GM19238 (cell line): ENCODE measurements around the gene ELOVL7.
"Not testable (repeated sequence)": the region's sequence is repeated elsewhere in the genome, so short reads cannot be mapped to it uniquely, and the experiment has no call there.

Experiments used
- DNase-seq: peaks from one replicate; pipeline ENCODE4 v3.0.0; 2011; ENCODE audit warnings: low spot score; ENCODE audit not compliant: insufficient read length

The ELOVL7 gene

DNA sequence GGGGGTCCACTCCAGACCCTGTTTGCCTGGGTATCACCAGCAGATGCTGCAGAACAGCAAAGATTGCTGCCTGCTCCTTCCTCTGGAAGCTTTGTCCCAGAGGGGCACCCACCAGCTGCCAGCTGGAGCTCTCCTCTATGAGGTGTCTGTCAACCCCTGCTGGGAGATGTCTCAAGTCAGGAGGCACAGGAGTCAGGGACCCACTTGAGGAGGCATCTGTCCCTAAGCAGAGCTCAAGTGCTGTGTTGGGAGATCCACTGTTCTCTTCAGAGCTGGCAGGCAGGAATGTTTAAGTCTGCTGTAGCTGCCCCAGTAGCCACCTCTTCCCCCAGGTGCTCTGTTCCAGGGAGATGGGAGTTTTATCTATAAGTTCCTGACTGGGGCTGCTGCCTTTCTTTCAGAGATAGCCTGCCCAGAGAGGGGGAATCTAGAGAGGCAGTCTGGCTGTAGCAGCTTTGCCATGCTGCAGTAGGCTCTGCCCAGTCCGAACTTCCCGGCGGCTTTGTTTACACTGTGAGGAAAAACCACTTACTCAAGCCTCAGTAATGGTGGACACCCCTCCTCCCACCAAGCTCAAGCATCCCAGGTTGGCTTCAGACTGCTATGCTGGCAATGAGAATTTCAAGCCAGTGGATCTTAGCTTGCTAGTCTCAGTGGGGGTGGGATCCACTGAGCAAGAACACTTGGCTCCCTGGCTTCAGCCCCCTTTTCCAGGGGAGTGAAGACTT lies 128.7 kb downstream of the ELOVL7 start:
- not testable (repeated sequence) for DNase-seq

DNA sequence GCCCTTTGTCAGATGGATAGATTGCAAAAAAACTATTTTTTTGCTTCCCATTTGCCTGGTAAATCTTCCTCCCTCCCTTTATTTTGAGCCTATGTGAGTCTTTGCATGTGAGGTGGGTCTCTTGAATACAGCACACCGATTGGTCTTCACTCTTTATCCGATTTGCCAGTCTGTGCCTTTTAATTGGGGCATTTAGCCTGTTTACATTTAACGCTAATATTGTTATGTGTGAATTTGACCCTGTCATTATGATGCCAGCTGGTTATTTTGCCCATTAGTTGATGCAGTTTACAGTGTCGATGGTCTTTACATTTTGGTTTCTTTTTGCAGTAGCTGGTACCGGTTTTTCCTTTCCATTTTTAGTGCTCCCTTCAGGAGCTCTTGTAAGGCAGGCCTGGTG lies 131.1 kb downstream of the ELOVL7 start:
- no peak for DNase-seq

DNA sequence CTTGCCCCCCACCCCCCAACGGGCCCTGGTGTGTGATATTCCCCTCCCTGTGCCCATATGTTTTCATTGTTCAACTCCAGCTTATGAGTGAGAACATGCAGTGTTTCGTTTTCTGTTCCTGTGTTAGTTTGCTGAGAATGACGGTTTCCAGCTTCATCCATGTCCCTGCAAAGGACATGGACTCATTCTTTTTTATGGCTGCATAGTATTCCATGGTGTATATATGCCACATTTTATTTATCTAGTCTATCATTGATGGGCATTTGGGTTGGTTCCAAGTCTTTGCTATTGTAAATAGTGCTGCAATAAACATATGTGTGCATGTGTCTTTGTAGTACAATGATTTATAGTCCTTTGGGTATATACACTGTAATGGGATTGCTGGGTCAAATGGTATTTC lies 132.2 kb downstream of the ELOVL7 start:
- DNase-seq: not testable (repeated sequence)

DNA sequence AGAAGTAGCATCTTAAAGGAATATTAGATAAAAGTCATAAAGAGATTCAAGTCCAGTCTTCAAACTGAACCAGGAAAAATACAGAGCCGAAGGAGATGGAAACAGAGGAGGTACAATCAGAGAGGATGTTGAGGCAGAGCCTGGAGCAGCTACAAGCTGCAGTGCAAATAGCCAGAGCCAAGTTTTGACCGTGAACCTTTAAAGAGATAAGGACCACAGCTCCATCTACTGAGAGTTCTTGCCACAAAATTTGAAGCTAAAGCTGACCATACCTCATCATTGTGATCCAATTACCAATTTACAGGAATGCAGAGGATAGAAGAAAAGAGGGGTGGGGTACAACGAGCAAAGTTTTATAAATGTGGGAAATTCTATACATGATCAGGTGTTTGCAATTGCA lies 133.7 kb downstream of the ELOVL7 start:
- no peak for DNase-seq

DNA sequence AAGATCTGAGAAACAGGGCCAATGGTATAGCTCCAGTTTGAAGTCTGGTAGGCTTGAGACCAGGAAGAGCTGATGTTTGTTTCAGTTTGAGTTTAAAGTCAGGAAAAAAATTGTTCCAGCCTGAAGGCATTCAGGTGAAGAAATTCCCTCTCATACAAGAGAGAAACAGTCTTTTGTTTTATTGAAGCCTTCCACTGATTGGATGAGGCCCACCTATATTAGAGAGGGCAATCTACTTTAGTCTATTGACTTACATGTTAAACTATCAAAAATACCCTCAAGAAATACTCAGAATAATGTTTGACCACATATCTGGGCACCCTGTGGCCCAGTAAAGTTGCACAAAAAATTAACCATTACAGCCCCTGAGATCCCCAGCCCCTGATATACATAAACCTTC lies 138.9 kb downstream of the ELOVL7 start:
- DNase-seq: no peak

DNA sequence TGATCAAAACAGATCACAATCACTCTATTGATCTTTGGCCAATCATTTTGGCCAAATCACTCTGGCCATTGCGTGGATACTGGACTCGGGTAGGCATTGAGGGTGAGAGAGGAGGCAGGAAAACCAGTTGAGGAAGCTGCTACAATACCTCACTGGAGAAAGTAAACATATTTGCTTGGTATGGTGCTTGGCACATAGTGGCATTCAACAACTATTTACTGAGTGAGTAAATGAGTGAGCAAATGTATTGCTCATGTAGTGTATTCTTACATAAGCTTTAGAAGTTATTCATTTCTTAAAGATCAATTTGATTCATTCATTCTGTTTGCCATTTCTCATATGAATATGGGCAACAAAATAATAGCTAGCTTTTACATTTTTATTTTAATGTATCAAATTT lies 140.1 kb downstream of the ELOVL7 start:
- DNase-seq: no peak
